Measurements from ENCODE around the gene RMDN2.

The RMDN2 gene

DNA sequence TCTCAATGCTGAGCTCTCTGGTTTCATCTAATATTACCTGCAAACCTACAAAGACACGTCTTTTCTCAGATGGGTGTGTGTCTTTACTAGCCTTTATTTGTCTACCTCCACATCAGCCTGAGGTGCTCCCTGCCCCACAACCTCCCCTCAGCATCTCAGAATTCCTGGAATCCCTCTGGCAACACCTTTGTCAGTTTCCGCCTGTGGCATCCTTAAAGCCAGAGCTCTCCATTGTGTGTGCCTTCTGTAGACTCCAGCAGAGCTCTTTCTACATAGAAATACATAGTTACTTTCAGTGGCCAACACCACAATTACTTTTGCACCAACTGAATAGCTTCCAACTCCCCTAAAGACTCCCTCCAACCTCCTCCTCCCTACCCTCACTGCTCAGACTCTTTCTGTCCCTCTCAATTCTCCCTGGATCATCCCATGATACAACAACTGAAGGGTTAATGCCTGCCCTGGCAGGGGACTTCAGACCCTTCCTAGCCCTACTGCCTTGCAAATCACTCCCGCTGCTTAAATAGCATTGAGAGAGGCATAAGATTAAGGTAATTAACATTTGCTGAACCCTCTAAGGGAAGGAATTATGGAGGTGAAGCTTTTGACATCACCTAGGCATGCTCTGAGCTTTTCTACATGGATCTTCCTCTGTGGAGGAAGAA, 39.6 kb upstream of the RMDN2 start:
- Histone ChIP-seq H3K36me3 (ENCODE audit: low read length) (no peaks in the 10 kb centered on the region), H3K79me2 (ENCODE audit: insufficient read depth, low read length) (no peaks in the 10 kb centered on the region), H3K4me2 (ENCODE audit: low read depth, low read length, poor library complexity, severe bottlenecking) (no peak overlapping the region), H3K9me2 (replicated peaks; ENCODE audit: insufficient read depth, low read length) (no peaks in the 10 kb centered on the region), H2AFZ (ENCODE audit: low read depth, low read length, severe bottlenecking) (no peak overlapping the region), H3K27me3 (ENCODE audit: low read length) (no peaks in the 10 kb centered on the region), H3K9me3 (ENCODE audit: insufficient read depth, low read length) (no peaks in the 10 kb centered on the region), H3K4me3 (ENCODE audit: insufficient read depth, low read length, poor library complexity, severe bottlenecking) (no peak overlapping the region), H3K9ac (ENCODE audit: low read length) (no peak overlapping the region), H3F3A (ENCODE audit: insufficient read depth) (no peaks in the 10 kb centered on the region), H3K27ac (ENCODE audit: low read depth, low read length) (no peak overlapping the region), H4K20me1 (ENCODE audit: low read depth, low read length) (no peaks in the 10 kb centered on the region)
- no peak for TF ChIP-seq EZH2phosphoT487 (conservative IDR thresholded peaks at IDR 0.05; ENCODE audit: low read length)
- TF ChIP-seq, protein P1, sequence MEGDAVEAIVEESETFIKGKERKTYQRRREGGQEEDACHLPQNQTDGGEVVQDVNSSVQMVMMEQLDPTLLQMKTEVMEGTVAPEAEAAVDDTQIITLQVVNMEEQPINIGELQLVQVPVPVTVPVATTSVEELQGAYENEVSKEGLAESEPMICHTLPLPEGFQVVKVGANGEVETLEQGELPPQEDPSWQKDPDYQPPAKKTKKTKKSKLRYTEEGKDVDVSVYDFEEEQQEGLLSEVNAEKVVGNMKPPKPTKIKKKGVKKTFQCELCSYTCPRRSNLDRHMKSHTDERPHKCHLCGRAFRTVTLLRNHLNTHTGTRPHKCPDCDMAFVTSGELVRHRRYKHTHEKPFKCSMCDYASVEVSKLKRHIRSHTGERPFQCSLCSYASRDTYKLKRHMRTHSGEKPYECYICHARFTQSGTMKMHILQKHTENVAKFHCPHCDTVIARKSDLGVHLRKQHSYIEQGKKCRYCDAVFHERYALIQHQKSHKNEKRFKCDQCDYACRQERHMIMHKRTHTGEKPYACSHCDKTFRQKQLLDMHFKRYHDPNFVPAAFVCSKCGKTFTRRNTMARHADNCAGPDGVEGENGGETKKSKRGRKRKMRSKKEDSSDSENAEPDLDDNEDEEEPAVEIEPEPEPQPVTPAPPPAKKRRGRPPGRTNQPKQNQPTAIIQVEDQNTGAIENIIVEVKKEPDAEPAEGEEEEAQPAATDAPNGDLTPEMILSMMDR (IDR thresholded peaks at IDR 0.05; ENCODE audit: insufficient read depth, low read length, poor library complexity, severe bottlenecking): no peak

- no peak overlapping the region for H3K9ac ChIP-seq (ENCODE audit: low read length)
- no peak overlapping the region for H3K27ac ChIP-seq (ENCODE audit: low read depth, low read length)
- no peaks in the 10 kb centered on the region for H3K27me3 ChIP-seq (ENCODE audit: low read length)
- no peaks in the 10 kb centered on the region for H3K36me3 ChIP-seq (ENCODE audit: low read length)
- H3K4me3 ChIP-seq (ENCODE audit: insufficient read depth, low read length, poor library complexity, severe bottlenecking): no peak overlapping the region
- no peaks in the 10 kb centered on the region for H3K9me3 ChIP-seq (ENCODE audit: insufficient read depth, low read length)
- no peak overlapping the region for H3K4me2 ChIP-seq (ENCODE audit: low read depth, low read length, poor library complexity, severe bottlenecking)
- no peaks in the 10 kb centered on the region for H3F3A ChIP-seq (ENCODE audit: insufficient read depth)
- no peak overlapping the region for H2AFZ ChIP-seq (ENCODE audit: low read depth, low read length, severe bottlenecking)
- H3K9me2 ChIP-seq (replicated peaks; ENCODE audit: insufficient read depth, low read length): no peaks in the 10 kb centered on the region
- no peaks in the 10 kb centered on the region for H3K79me2 ChIP-seq (ENCODE audit: insufficient read depth, low read length)
- no peaks in the 10 kb centered on the region for H4K20me1 ChIP-seq (ENCODE audit: low read depth, low read length)
- TF ChIP-seq EZH2phosphoT487 (conservative IDR thresholded peaks at IDR 0.05; ENCODE audit: low read length): no peak
- TF ChIP-seq, protein P1 (IDR thresholded peaks at IDR 0.05; ENCODE audit: insufficient read depth, low read length, poor library complexity, severe bottlenecking): no peak
Observed at GRCh38 chr2:37886745-37887144, 38.3 kb upstream of the RMDN2 start.

DNA sequence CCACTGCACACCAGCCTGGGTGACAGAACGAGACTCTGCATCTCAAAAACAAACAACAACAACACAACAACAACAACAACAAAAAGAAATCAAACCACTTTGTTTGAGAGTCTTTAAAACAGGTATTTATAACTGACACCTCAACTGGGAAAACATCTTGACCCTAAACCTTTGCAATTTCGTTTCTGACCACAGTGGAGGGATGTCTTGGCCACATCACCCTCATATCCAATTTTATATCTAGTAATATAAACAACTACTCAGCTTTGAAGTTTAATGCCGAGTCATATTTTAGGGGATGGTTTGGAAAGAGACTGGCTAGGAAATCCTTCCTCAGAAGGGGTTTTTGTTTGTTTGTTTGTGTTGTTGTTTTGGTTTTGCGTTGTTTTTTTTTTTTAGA, 37.8 kb upstream of the RMDN2 start:
- Histone ChIP-seq H4K20me1 (ENCODE audit: low read depth, low read length) (no peaks in the 10 kb centered on the region), H3K9ac (ENCODE audit: low read length) (no peak overlapping the region), H3F3A (ENCODE audit: insufficient read depth) (no peaks in the 10 kb centered on the region), H3K4me3 (ENCODE audit: insufficient read depth, low read length, poor library complexity, severe bottlenecking) (no peak overlapping the region), H3K36me3 (ENCODE audit: low read length) (no peaks in the 10 kb centered on the region), H3K9me2 (replicated peaks; ENCODE audit: insufficient read depth, low read length) (no peaks in the 10 kb centered on the region), H3K27ac (ENCODE audit: low read depth, low read length) (no peak overlapping the region), H2AFZ (ENCODE audit: low read depth, low read length, severe bottlenecking) (no peak overlapping the region), H3K79me2 (ENCODE audit: insufficient read depth, low read length) (no peaks in the 10 kb centered on the region), H3K9me3 (ENCODE audit: insufficient read depth, low read length) (no peaks in the 10 kb centered on the region), H3K27me3 (ENCODE audit: low read length) (no peaks in the 10 kb centered on the region), H3K4me2 (ENCODE audit: low read depth, low read length, poor library complexity, severe bottlenecking) (no peak overlapping the region)
- no peak for TF ChIP-seq EZH2phosphoT487 (conservative IDR thresholded peaks at IDR 0.05; ENCODE audit: low read length)
- TF ChIP-seq, protein P1 (IDR thresholded peaks at IDR 0.05; ENCODE audit: insufficient read depth, low read length, poor library complexity, severe bottlenecking): no peak
